ENCODE results near the gene SLC41A1.

The SLC41A1 gene

DNA sequence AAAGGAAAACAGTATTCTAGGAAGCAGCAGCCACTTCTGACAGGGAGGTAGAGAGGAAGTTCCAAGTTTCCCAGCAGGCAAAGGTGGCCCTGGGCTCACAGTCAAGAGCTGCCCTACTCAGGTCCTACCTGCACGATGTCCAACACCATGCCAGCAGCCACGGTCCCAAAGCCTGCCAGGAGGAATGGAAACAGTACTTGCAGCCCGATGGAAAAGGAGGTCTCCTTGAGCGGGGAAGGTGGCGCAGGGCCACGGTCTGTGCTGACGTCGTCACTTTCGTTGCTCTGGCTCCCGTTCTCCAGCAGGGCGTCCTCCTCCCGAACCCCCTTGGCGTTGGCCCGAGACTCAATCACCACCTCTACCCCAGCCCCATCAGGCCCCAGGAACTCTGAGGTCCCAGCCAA is 3.1 kb downstream of the SLC41A1 start:
- Histone ChIP-seq H3K36me3 (peaks cover 46% of the 10 kb centered on the region), H3K4me3 (ENCODE audit: low read depth, low read length) (no peak overlapping the region), H3K27me3 (ENCODE audit: insufficient read depth, low read depth, severe bottlenecking) (no peaks in the 10 kb centered on the region), H3K9me3 (ENCODE audit: severe bottlenecking) (no peaks in the 10 kb centered on the region), H3K27ac (no peak overlapping the region)
- DNase-seq = no peak
- TF ChIP-seq CTCF (IDR thresholded peaks at IDR 0.05; ENCODE audit: low read depth, low read length) = no peak

DNA sequence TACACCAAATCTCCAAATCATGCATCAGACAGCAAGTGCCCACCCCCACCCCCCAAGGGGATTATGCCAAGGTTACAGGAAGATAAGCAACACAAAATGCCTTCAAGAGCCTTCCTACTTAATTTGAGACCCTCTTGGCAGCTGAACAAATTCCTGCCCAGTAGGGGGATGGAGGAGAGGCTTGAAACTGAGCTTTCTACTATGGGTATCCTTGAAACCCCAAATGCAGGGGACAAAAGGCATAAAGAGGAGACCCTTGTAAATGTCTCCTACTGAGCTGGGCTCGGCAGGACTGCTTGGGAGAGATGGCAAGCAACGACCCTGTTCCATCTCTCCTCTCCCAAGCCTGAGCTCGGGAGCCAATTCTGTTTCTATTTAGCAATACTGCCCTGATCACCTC is 3.5 kb downstream of the SLC41A1 start:
- TF ChIP-seq CTCF (IDR thresholded peaks at IDR 0.05; ENCODE audit: low read depth, low read length) = no peak
- DNase-seq = no peak
- H3K27me3 ChIP-seq (ENCODE audit: insufficient read depth, low read depth, severe bottlenecking) = no peaks in the 10 kb centered on the region
- H3K27ac ChIP-seq = no peak overlapping the region
- H3K9me3 ChIP-seq (ENCODE audit: severe bottlenecking) = no peaks in the 10 kb centered on the region
- no peak overlapping the region for H3K4me3 ChIP-seq (ENCODE audit: low read depth, low read length)
- peaks cover 48% of the 10 kb centered on the region for H3K36me3 ChIP-seq

DNA sequence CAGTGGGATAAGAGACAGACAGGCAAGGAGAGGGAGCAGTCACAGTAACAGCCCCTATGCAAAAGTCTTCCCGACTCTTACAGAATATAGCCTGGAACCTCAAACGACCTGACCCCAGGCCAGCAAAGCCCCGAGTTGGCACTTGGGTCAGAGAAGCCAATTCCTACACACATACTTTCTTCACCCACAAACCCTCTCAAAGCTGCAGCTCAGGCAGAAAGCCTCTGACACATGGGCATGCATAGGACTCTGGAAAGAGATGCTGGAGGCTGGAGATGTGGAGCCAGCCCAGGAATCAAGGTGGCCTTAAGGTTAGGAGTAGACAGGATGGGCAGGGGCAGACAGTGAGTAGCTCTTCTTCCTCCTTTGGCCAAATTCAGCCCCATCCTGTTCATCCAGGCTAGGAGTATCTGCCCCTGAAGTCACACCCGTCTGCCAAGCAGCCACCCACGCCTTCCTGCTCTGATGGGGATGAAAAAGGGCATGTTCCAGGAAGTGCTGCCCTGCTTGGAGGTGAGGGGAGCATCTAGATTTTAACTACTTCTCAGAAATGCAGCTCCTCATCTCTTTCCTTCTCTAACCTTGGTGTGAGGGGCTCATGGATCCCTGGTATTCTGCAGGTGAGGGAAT is 7.8 kb downstream of the SLC41A1 start:
- no peak for DNase-seq
- H3K9me3 ChIP-seq (ENCODE audit: severe bottlenecking) = no peaks in the 10 kb centered on the region
- no peak overlapping the region for H3K27ac ChIP-seq
- TF ChIP-seq CTCF (IDR thresholded peaks at IDR 0.05; ENCODE audit: low read depth, low read length) = no peak
- H3K4me3 ChIP-seq (ENCODE audit: low read depth, low read length) = no peak overlapping the region
- H3K36me3 ChIP-seq = peaks cover 56% of the 10 kb centered on the region
- H3K27me3 ChIP-seq (ENCODE audit: insufficient read depth, low read depth, severe bottlenecking) = no peaks in the 10 kb centered on the region

- TF ChIP-seq CTCF (IDR thresholded peaks at IDR 0.05; ENCODE audit: low read depth, low read length) = no peak
- DNase-seq = no peak
- H3K9me3 ChIP-seq (ENCODE audit: severe bottlenecking) = no peaks in the 10 kb centered on the region
- peaks cover 56% of the 10 kb centered on the region for H3K36me3 ChIP-seq
- H3K27me3 ChIP-seq (ENCODE audit: insufficient read depth, low read depth, severe bottlenecking) = no peaks in the 10 kb centered on the region
- H3K27ac ChIP-seq = no peak overlapping the region
- H3K4me3 ChIP-seq (ENCODE audit: low read depth, low read length) = no peak overlapping the region
Measured at GRCh38 chr1:205804605-205805004, 8.4 kb downstream of the SLC41A1 start.

GRCh38 chr1:205803986-205804385 is 9.0 kb downstream of the SLC41A1 start:
- TF ChIP-seq CTCF (IDR thresholded peaks at IDR 0.05; ENCODE audit: low read depth, low read length) = no peak
- no peak overlapping the region for H3K4me3 ChIP-seq (ENCODE audit: low read depth, low read length)
- H3K9me3 ChIP-seq (ENCODE audit: severe bottlenecking) = no peaks in the 10 kb centered on the region
- no peak for DNase-seq
- peaks cover 56% of the 10 kb centered on the region for H3K36me3 ChIP-seq
- H3K27me3 ChIP-seq (ENCODE audit: insufficient read depth, low read depth, severe bottlenecking) = no peaks in the 10 kb centered on the region
- no peak overlapping the region for H3K27ac ChIP-seq

DNA sequence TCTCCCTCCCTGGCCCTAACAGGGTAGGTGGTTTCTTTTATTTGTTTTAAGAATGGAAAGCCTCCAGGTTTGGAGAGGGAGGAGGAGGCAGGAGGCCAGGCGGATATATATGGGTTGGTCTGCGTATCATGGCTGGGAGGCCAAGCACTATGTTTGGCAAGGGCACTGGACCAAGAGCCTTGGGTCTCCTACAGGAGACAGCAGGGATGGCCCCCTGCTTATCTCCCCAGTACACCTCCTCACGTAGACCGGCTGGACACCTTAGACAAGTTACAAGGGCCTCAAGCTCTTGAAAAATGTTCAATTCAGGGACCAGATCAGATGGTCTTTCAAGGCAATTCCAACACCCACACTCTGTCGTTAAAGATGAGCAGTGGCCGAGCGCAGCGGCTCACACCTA is 10.9 kb downstream of the SLC41A1 start:
- no peak overlapping the region for H3K27ac ChIP-seq
- no peaks in the 10 kb centered on the region for H3K9me3 ChIP-seq (ENCODE audit: severe bottlenecking)
- no peak for TF ChIP-seq CTCF (IDR thresholded peaks at IDR 0.05; ENCODE audit: low read depth, low read length)
- H3K36me3 ChIP-seq = peaks cover 61% of the 10 kb centered on the region
- DNase-seq = no peak
- no peaks in the 10 kb centered on the region for H3K27me3 ChIP-seq (ENCODE audit: insufficient read depth, low read depth, severe bottlenecking)
- no peak overlapping the region for H3K4me3 ChIP-seq (ENCODE audit: low read depth, low read length)

Measured in WERI-Rb-1 (cell line).